Astrocyte of the spinal cord (primary cell): ENCODE results near the gene TRAPPC4.
A peak's percentile ranks its signal among the peaks of the same experiment; 100 is the strongest.
"Not testable (repeated sequence)": the region's sequence is repeated elsewhere in the genome, so short reads cannot be mapped to it uniquely, and the experiment has no call there.

Experiments used
- DNase-seq: peaks from one replicate; pipeline ENCODE4 v3.0.0; 2011; ENCODE audit warnings: low read depth, low spot score
- H3K4me3 ChIP-seq: 2 replicates; pipeline ENCODE4 v1.5.1; 2011; ENCODE audit warnings: low read depth, mild to moderate bottlenecking, low read length, moderate library complexity
- in situ Hi-C: cut with HindIII; loops from 2 replicates; pipeline ENCODE4 v1.10.0; 2017; ENCODE audit warnings: low sequenced_read_pairs
- TF ChIP-seq, protein P1 (sequence below): IDR thresholded peaks from 2 replicates; pipeline ENCODE4 v1.5.1; 2012; ENCODE audit warnings: low read depth, mild to moderate bottlenecking, low read length, inconsistent platforms

Gene TRAPPC4

DNA sequence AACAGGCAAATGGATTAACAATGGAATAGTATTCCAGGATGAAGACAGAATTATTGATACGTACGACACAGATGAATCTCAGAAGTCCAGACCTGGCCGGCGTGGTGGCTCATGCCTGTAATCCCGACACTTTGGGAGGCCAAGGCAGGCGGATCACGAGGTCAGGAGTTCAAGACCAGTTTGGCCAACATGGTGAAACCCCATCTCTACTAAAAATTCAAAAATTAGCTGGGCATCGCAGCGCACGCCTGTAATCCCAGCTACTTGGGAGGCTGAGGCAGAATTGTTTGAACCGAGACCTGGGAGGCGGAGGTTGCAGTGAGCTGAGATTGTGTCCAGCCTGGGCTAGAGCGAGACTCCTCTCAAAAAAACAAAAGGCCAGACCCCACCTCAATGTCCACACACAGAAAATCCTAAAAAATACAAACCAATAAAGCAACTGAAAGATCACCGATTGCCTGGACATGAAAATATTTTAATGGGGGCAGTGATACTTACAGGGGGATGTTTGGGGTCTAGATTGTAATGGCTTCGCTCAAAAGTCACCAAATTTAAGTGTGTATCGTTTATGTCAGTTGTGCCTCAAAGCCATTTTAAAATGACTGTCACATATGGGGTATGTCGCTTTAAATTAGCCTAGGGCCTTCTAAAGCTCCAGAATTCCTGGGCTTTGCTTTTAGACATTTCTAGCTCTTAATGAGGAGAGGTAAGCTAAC is 4.2 kb upstream of the TRAPPC4 start:
- DNase-seq: no peak
- no peak overlapping the region for H3K4me3 ChIP-seq
- TF ChIP-seq, protein P1, sequence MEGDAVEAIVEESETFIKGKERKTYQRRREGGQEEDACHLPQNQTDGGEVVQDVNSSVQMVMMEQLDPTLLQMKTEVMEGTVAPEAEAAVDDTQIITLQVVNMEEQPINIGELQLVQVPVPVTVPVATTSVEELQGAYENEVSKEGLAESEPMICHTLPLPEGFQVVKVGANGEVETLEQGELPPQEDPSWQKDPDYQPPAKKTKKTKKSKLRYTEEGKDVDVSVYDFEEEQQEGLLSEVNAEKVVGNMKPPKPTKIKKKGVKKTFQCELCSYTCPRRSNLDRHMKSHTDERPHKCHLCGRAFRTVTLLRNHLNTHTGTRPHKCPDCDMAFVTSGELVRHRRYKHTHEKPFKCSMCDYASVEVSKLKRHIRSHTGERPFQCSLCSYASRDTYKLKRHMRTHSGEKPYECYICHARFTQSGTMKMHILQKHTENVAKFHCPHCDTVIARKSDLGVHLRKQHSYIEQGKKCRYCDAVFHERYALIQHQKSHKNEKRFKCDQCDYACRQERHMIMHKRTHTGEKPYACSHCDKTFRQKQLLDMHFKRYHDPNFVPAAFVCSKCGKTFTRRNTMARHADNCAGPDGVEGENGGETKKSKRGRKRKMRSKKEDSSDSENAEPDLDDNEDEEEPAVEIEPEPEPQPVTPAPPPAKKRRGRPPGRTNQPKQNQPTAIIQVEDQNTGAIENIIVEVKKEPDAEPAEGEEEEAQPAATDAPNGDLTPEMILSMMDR: no peak
- in situ Hi-C loops: no loop called here

DNA sequence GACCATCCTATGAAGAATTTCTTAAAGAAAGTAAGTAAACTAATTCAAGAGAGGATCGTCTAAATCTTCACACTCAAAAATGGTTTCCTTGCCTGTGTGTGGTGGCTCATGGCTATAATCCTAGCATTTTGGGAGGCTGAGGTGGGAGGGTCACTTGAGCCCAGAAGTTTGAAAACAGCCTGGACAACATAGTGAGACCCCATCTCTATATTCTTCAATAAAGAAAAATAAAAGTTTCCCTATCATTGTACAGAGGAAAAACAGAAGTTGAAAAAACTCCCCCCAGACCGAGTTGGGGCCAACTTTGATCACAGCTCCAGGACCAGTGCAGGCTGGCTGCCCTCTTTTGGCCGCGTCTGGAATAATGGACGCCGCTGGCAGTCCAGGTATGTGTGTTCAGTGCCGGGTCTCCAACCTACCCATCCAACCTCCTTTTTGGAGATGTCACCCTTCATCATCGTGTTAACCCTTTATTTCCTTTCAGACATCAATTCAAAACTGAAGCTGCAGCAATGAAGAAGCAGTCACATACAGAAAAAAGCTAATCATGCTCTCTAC is 3.4 kb upstream of the TRAPPC4 start:
- in situ Hi-C loops: no loop called here

DNA sequence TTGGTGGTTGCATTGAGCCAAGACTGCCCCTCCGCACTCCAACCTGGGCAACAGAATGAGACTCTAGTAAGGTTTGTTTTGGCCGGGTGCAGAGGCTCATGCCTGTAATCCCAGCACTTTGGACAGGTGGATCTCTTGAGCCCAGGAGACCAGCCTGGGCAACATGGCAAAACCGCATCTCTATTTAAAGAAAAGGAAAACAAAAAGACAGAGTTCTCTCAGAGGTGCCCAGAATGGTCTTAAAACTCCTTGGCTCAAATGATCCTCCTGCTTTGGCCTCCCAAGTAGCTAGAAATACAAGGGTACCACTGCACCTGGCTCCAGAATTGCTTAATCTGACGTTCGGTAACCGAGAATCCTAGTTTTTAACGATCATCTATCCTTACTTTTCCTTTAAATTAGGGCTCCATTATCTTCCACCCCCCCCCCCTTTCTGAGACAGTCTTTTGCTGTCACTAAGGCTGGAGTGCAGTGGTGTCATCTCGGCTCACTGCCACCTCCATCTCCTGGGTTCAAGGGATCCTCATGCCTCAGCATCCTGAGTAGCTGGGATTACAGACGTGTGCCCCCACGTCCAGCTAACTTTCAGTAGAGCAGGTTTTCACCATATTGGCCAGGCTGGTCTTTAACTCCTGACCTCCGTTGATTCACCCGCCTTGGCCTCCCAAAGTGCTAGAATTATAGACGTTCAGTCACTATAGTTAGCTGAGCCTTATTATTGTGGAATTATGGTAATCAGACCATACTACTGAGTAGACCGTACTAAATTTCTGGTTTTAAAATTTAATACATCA is 2.2 kb upstream of the TRAPPC4 start:
- TF ChIP-seq, protein P1: no peak
- peak overlapping the region; percentile 90 for H3K4me3 ChIP-seq
- in situ Hi-C loops: no loop called here
- DNase-seq: no peak

More for the DNA sequence above, 3.4 kb upstream of the TRAPPC4 start:
- TF ChIP-seq, protein P1: peak; percentile 7
- H3K4me3 ChIP-seq: no peak overlapping the region
- DNase-seq: no peak

- in situ Hi-C loops, DNase-seq: not testable (repeated sequence)
- peak overlapping the region; percentile 90 for H3K4me3 ChIP-seq
Observed at GRCh38 chr11:119017377-119017776, 1.2 kb upstream of the TRAPPC4 start.

- in situ Hi-C loops: no loop called here
- H3K4me3 ChIP-seq: peak overlapping the region; percentile 90
- TF ChIP-seq, protein P1: no peak
- DNase-seq: no peak
Observed at GRCh38 chr11:119019996-119020395, 1.4 kb downstream of the TRAPPC4 start.

GRCh38 chr11:119021631-119022030 is 3.1 kb downstream of the TRAPPC4 start:
- no peak overlapping the region for H3K4me3 ChIP-seq
- TF ChIP-seq, protein P1: no peak
- in situ Hi-C loops: no loop called here
- DNase-seq: no peak

- no peak for DNase-seq
- no peak overlapping the region for H3K4me3 ChIP-seq
- in situ Hi-C loops: no loop called here
- TF ChIP-seq, protein P1: no peak
Observed at GRCh38 chr11:119023741-119024140, 5.2 kb downstream of the TRAPPC4 start.
